GM12878 (cell line): Measurements from ENCODE around the gene CDH4. TPM values are rescaled to one million over a fixed set of nuclear protein-coding genes. Genes with fewer than 3 reads are reported as not detected.

Source experiments
- ATAC-seq: fragments of 200-7000 bp; cut with Tn5 transposase; 3 replicates; pipeline ENCODE4 v1.9.1; 2020; ENCODE audit warnings: mild to moderate bottlenecking, moderate library complexity
- BruUV-seq: library from RNA; stranded (reverse); fragments of 400-500 nt; replicated peaks from 2 replicates; lab custom pipeline; 2021; lab: Mats Ljungman, UMichigan
- CTCF ChIA-PET: fragments of 300-600 bp; sonication (Branson Sonifier 250); formaldehyde crosslinking; extraction: SDS; loops from one replicate; lab custom pipeline; 2021; ENCODE audit warnings: inconsistent platforms; lab: Yijun Ruan, JAX
- POLR2A ChIA-PET: fragments of 350-600 bp; formaldehyde crosslinking; extraction: SDS; loops from one replicate; lab custom pipeline; 2021; ENCODE audit warnings: inconsistent platforms; lab: Charles Lee
- RAD21 ChIA-PET: fragments of 300-600 bp; sonication (Branson Sonifier 250); formaldehyde crosslinking; loops from one replicate; lab custom pipeline; 2023; ENCODE audit warnings: antibody characterized with exemption; ENCODE audit not compliant: unreplicated experiment; lab: Charles Lee
- SMC1A ChIA-PET: fragments of 300-600 bp; sonication (Branson Sonifier 250); formaldehyde crosslinking; loops from one replicate; lab custom pipeline; 2023; ENCODE audit not compliant: unreplicated experiment, uncharacterized antibody; lab: Charles Lee
- DNase-seq: peaks from one replicate; pipeline ENCODE4 v3.0.0-alpha.2; 2011; ENCODE audit warnings: low read depth, low spot score
- FAIRE-seq: peaks from 3 replicates; lab custom pipeline; 2011; peaks lifted over from hg19 to GRCh38; lab: Jason Lieb, UNC
- H2AFZ ChIP-seq: 2 replicates; pipeline ENCODE4 v1.6.0; 2011; ENCODE audit warnings: low read depth, low read length, control low read depth; ENCODE audit not compliant: control insufficient read depth
- H3K27ac ChIP-seq: 2 replicates; pipeline ENCODE4 v1.5.1; 2011; ENCODE audit warnings: control low read depth; ENCODE audit not compliant: control insufficient read depth, insufficient read depth
- H3K27me3 ChIP-seq, 2 experiments: replicated peaks in 1 of 2; 2 replicates each; pipeline versions ENCODE4 v1.6.0 to v1.6.1; 2011; ENCODE audit warnings: low read length in 1 of 2; ENCODE audit not compliant: control insufficient read depth in 2 of 2, insufficient read depth in 2 of 2
- H3K36me3 ChIP-seq, 2 experiments: 2 replicates each; pipeline ENCODE4 v1.5.1; 2011; ENCODE audit warnings: low read length in 1 of 2; ENCODE audit not compliant: control insufficient read depth in 2 of 2, insufficient read depth in 2 of 2
- H3K4me1 ChIP-seq: 2 replicates; pipeline ENCODE4 v1.6.1; 2011; ENCODE audit warnings: mild to moderate bottlenecking, low read length, moderate library complexity, mixed read lengths; ENCODE audit not compliant: control insufficient read depth, insufficient read depth
- H3K4me2 ChIP-seq: 2 replicates; pipeline ENCODE4 v1.6.0; 2011; ENCODE audit warnings: control low read depth; ENCODE audit not compliant: control insufficient read depth, insufficient read depth
- H3K4me3 ChIP-seq: fragments of 200-600 bp; sonication (generic); 2 replicates; pipeline ENCODE4 v1.5.1; 2016
- H3K79me2 ChIP-seq: 2 replicates; pipeline ENCODE4 v1.6.0; 2011; ENCODE audit warnings: low read length; ENCODE audit not compliant: control insufficient read depth, insufficient read depth
- H3K9ac ChIP-seq: 2 replicates; pipeline ENCODE4 v1.8.0; 2011; ENCODE audit warnings: low read length, control low read depth, mixed read lengths; ENCODE audit not compliant: control insufficient read depth, insufficient read depth
- H3K9me3 ChIP-seq: replicated peaks from 3 replicates; pipeline ENCODE4 v1.5.1; 2011; ENCODE audit warnings: mild to moderate bottlenecking, low read length; ENCODE audit not compliant: control insufficient read depth, insufficient read depth
- H4K20me1 ChIP-seq: 2 replicates; pipeline ENCODE4 v1.6.0; 2011; ENCODE audit not compliant: control insufficient read depth, insufficient read depth
- IRF5 ChIP-seq: fragments of 450-650 bp; IDR thresholded peaks from 2 replicates; pipeline ENCODE4 v1.6.1; 2017; ENCODE audit warnings: borderline replicate concordance
- NRF1 ChIP-seq: conservative IDR thresholded peaks from 2 replicates; pipeline ENCODE4 v1.6.1; 2011; ENCODE audit warnings: mild to moderate bottlenecking, low read depth, low read length, improper control_type of control experiment
- RFX5 ChIP-seq: IDR thresholded peaks from 2 replicates; pipeline ENCODE4 v1.6.1; 2011; ENCODE audit warnings: low read depth, low read length, improper control_type of control experiment
- SIN3A ChIP-seq: IDR thresholded peaks from 2 replicates; pipeline ENCODE4 v1.6.1; 2012; ENCODE audit warnings: low read depth, low read length, improper control_type of control experiment
- SMAD1 ChIP-seq: fragments of 450-650 bp; IDR thresholded peaks from 2 replicates; pipeline ENCODE4 v1.6.1; 2018; ENCODE audit warnings: mild to moderate bottlenecking, low read depth; ENCODE audit not compliant: partially characterized antibody
- WGBS: methylation state at CpG from one replicate; pipeline ENCODE4 v1.1.6; 2016; ENCODE audit warnings: low lambda C conversion rate; ENCODE audit not compliant: insufficient replicate concordance, insufficient coverage; ENCODE audit errors: missing lambda C conversion rate; 5-methylcytosine and 5-hydroxymethylcytosine counted together
- in situ Hi-C: fragments of 300-500 bp; cut with MboI; formaldehyde crosslinking; loops from 9 replicates; pipeline ENCODE4 v1.14.3; 2018; ENCODE audit warnings: mixed read lengths
- intact Hi-C: fragments of 100-400 bp; cut with micrococcal nuclease; formaldehyde crosslinking; loops from one replicate; pipeline ENCODE4 v1.14.2; 2022; ENCODE audit not compliant: unreplicated experiment
- polyA plus RNA-seq, 11 experiments: library from polyadenylated mRNA; depleted of rRNA in 4 of 11; unstranded in 6 of 11; stranded (reverse) in 5 of 11; fragments of >200 nt; fragmentation: Nextera tagmentation in 4 of 11; fragmentation: Illumina TruSeq in 1 of 11; extraction: Ambion mirVana in 4 of 11; extraction: Trizol in 1 of 11; gene quantifications; 1 replicate in 1 of 11; 2 replicates in 10 of 11; pipeline versions ENCODE4 v1.2.1 to v1.2.3, GENCODE V29; 2011 to 2016; ENCODE audit warnings: inconsistent platforms in 2 of 11, missing spikeins in 2 of 11, low read depth in 1 of 11
- total RNA-seq, 4 experiments: library from RNA; depleted of rRNA in 3 of 4; stranded (reverse); fragments of >200 nt in 3 of 4; fragmentation: Illumina TruSeq in 1 of 4; extraction: Trizol in 1 of 4; gene quantifications; 2 replicates each; pipeline versions ENCODE4 v1.2.1 to v1.2.3, GENCODE V29; 2013 to 2021
- TF ChIP-seq, protein P1 (sequence below): fragments of 450-650 bp; IDR thresholded peaks from 2 replicates; pipeline ENCODE4 v1.6.1; 2017; ENCODE audit warnings: mild to moderate bottlenecking, moderate library complexity

Gene CDH4
- total and polyA plus RNA-seq, 10 of the 15 experiments (the other 5 are each of a cell fraction or from before 2014, with no cell fraction given), result not detected

GRCh38 chr20:61437280-61438206, 185.5 kb downstream of the CDH4 start:
- ChIA-PET CTCF (no interaction called here), SMC1A (no interaction called here), POLR2A (no interaction called here), RAD21 (no interaction called here)
- BruUV-seq, result no TSS peak
- no peaks in the 10 kb centered on the region for H3K27me3 ChIP-seq
- no peak overlapping the region for H2AFZ ChIP-seq
- WGBS, result 43% methylated on average over 28 of the region's 28 CpGs
- H3K36me3 ChIP-seq, result no peaks in the 10 kb centered on the region
- intact Hi-C loops (no loop called here), in situ Hi-C loops (loop anchor here (25.0 kb wide), 1 partner anchor 450 kb away; no protein-coding TSS in a partner anchor)
- TF ChIP-seq SMAD1 (no peak), RFX5 (no peak), SIN3A (no peak), IRF5 (no peak), NRF1 (no peak)
- TF ChIP-seq, protein P1, sequence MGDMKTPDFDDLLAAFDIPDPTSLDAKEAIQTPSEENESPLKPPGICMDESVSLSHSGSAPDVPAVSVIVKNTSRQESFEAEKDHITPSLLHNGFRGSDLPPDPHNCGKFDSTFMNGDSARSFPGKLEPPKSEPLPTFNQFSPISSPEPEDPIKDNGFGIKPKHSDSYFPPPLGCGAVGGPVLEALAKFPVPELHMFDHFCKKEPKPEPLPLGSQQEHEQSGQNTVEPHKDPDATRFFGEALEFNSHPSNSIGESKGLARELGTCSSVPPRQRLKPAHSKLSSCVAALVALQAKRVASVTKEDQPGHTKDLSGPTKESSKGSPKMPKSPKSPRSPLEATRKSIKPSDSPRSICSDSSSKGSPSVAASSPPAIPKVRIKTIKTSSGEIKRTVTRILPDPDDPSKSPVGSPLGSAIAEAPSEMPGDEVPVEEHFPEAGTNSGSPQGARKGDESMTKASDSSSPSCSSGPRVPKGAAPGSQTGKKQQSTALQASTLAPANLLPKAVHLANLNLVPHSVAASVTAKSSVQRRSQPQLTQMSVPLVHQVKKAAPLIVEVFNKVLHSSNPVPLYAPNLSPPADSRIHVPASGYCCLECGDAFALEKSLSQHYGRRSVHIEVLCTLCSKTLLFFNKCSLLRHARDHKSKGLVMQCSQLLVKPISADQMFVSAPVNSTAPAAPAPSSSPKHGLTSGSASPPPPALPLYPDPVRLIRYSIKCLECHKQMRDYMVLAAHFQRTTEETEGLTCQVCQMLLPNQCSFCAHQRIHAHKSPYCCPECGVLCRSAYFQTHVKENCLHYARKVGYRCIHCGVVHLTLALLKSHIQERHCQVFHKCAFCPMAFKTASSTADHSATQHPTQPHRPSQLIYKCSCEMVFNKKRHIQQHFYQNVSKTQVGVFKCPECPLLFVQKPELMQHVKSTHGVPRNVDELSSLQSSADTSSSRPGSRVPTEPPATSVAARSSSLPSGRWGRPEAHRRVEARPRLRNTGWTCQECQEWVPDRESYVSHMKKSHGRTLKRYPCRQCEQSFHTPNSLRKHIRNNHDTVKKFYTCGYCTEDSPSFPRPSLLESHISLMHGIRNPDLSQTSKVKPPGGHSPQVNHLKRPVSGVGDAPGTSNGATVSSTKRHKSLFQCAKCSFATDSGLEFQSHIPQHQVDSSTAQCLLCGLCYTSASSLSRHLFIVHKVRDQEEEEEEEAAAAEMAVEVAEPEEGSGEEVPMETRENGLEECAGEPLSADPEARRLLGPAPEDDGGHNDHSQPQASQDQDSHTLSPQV, result no peak
- FAIRE-seq (no peak), ATAC-seq (no peak), DNase-seq (no peak)
- H3K9ac ChIP-seq, result no peak overlapping the region
- H3K4me3 ChIP-seq, result no peak overlapping the region
- H3K4me2 ChIP-seq, result no peak overlapping the region
- no peaks in the 10 kb centered on the region; the same call in 2 of the 3 replicates for H3K9me3 ChIP-seq
- H3K79me2 ChIP-seq, result no peaks in the 10 kb centered on the region
- H3K4me1 ChIP-seq, result no peaks in the 10 kb centered on the region
- H4K20me1 ChIP-seq, result no peaks in the 10 kb centered on the region
- H3K27ac ChIP-seq, result no peak overlapping the region
